ENCODE measurements around the gene KLF5. TPM values are rescaled to one million over a fixed set of nuclear protein-coding genes. Genes with fewer than 3 reads are reported as not detected.

Gene KLF5
- total and polyA plus RNA-seq, 2 experiments from 2014 or later: 1.5 to 1.8 TPM

DNA sequence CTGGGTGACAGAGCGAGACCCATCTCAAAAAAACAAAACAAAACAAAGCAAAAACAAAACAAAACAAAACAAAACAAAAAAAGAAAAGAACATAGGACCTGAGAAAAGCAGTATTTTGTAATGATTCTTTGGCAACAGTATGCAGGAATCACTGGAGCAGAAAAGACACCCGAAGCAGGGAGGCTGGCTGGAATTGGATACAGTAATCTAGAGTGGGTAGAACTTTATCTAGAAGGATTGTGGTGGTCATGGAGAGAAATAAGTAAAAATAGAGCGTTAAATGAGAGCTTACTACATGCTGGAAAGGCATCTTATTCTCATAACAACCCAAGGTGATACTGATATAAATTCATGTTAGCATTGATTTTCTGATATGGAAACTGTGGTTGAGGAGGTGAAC lies 51.2 kb downstream of the KLF5 start (continued):
- TF ChIP-seq, protein P1, sequence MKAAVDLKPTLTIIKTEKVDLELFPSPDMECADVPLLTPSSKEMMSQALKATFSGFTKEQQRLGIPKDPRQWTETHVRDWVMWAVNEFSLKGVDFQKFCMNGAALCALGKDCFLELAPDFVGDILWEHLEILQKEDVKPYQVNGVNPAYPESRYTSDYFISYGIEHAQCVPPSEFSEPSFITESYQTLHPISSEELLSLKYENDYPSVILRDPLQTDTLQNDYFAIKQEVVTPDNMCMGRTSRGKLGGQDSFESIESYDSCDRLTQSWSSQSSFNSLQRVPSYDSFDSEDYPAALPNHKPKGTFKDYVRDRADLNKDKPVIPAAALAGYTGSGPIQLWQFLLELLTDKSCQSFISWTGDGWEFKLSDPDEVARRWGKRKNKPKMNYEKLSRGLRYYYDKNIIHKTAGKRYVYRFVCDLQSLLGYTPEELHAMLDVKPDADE (IDR thresholded peaks at IDR 0.05): no peak
- TF ChIP-seq JUNB (IDR thresholded peaks at IDR 0.05; ENCODE audit: unreplicated experiment) (no peak), EZH2 (IDR thresholded peaks at IDR 0.05; ENCODE audit: low read depth, unreplicated experiment) (no peak), POLR2AphosphoS5 (IDR thresholded peaks at IDR 0.05; ENCODE audit: low read depth) (no peak), EZH2phosphoT487 (IDR thresholded peaks at IDR 0.05; ENCODE audit: unreplicated experiment) (no peak)
- TF ChIP-seq, protein P2, sequence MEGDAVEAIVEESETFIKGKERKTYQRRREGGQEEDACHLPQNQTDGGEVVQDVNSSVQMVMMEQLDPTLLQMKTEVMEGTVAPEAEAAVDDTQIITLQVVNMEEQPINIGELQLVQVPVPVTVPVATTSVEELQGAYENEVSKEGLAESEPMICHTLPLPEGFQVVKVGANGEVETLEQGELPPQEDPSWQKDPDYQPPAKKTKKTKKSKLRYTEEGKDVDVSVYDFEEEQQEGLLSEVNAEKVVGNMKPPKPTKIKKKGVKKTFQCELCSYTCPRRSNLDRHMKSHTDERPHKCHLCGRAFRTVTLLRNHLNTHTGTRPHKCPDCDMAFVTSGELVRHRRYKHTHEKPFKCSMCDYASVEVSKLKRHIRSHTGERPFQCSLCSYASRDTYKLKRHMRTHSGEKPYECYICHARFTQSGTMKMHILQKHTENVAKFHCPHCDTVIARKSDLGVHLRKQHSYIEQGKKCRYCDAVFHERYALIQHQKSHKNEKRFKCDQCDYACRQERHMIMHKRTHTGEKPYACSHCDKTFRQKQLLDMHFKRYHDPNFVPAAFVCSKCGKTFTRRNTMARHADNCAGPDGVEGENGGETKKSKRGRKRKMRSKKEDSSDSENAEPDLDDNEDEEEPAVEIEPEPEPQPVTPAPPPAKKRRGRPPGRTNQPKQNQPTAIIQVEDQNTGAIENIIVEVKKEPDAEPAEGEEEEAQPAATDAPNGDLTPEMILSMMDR (conservative IDR thresholded peaks at IDR 0.05; ENCODE audit: low read depth in 2 of 2): no peak

DNA sequence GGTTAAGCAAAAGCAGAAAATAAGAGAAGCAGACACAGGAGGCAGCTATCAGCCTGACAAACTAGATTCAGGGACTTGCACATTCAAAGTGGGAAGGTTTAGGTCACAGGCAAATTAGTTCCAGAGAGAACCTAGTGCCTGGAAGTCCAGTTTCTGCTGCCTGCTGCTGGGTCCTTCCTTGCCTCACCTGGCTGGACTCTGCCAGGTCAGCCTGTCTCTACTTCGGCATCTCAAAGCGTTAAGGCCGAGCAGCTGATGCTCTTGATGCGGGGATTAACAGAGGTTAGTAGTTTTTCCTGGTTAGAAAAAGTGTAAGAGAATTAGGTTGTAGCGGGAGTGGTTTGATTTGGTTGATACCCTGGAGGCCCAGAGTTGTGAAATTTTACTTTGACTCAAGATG lies 52.0 kb downstream of the KLF5 start:
- Histone ChIP-seq H3K27ac (ENCODE audit: low read depth) (no peak overlapping the region), H3K4me3 (no peak overlapping the region), H3K27me3 (ENCODE audit: insufficient read depth) (no peaks in the 10 kb centered on the region), H3K9me2 (ENCODE audit: insufficient read depth) (no peaks in the 10 kb centered on the region), H2AFZ (peak overlapping the region; percentile 88; the same call in 1 of the 2 replicates), H3K4me2 (no peak overlapping the region), H3F3A (replicated peaks; ENCODE audit: low read depth) (no peaks in the 10 kb centered on the region), H3K4me1 (ENCODE audit: insufficient read depth) (no peaks in the 10 kb centered on the region), H4K20me1 (replicated peaks; ENCODE audit: insufficient read depth) (no peaks in the 10 kb centered on the region), H3K36me3 (ENCODE audit: insufficient read depth) (no peaks in the 10 kb centered on the region), H3K79me2 (replicated peaks; ENCODE audit: insufficient read depth) (no peaks in the 10 kb centered on the region)
- ATAC-seq (no peak), DNase-seq (ENCODE audit: low spot score) (no peak)
- TF ChIP-seq CREB1 (CRISPR knock-in tag; IDR thresholded peaks at IDR 0.05; ENCODE audit: low read depth): no peak
- TF ChIP-seq NANOG (IDR thresholded peaks at IDR 0.05; ENCODE audit: borderline replicate concordance): no peak
- TF ChIP-seq, protein P1 (IDR thresholded peaks at IDR 0.05): no peak
- no peak for TF ChIP-seq ZNF114 (CRISPR knock-in tag; IDR thresholded peaks at IDR 0.05)
- Mint-ChIP-seq H3K27ac (no peak overlapping the region), H3K4me1 (no peaks in the 10 kb centered on the region), H3K27me3 (ENCODE audit: insufficient read depth, low read depth, poor library complexity) (peaks cover 3% of the 10 kb centered on the region), H3K9me3 (no peaks in the 10 kb centered on the region), H3K4me3 (no peak overlapping the region), H3K36me3 (ENCODE audit: low read depth) (no peaks in the 10 kb centered on the region)

DNA sequence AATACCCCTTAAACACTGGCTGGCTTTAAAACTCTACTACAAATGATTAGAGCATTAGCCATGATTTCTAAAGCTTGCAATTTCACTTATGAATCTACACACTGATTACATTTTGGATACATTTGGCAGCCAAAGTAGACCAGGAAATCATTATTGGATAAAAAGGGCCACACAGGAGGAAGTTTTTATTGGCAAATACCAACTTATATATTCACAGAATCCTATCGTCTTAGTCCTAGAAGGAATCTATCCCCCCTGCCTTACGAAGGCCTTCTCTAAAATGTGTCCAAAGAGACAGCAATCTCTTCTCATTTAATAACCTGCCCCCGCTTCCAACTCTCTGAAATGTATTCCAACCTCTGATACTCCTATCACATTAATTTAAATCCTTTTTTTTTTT lies 52.5 kb downstream of the KLF5 start:
- Histone ChIP-seq H3K36me3 (ENCODE audit: insufficient read depth) (no peaks in the 10 kb centered on the region), H4K20me1 (replicated peaks; ENCODE audit: insufficient read depth) (no peaks in the 10 kb centered on the region), H3K27me3 (ENCODE audit: insufficient read depth) (no peaks in the 10 kb centered on the region), H2AFZ (peak overlapping the region; percentile 88; the same call in 1 of the 2 replicates), H3K27ac (ENCODE audit: low read depth) (no peak overlapping the region), H3K4me3 (no peak overlapping the region), H3K9me2 (ENCODE audit: insufficient read depth) (no peaks in the 10 kb centered on the region), H3K4me1 (ENCODE audit: insufficient read depth) (no peaks in the 10 kb centered on the region), H3K4me2 (no peak overlapping the region), H3K79me2 (replicated peaks; ENCODE audit: insufficient read depth) (no peaks in the 10 kb centered on the region), H3F3A (replicated peaks; ENCODE audit: low read depth) (no peaks in the 10 kb centered on the region)
- ATAC-seq (no peak), DNase-seq (ENCODE audit: low spot score) (no peak)
- H3K4me3 Mint-ChIP-seq: no peak overlapping the region
- no peak overlapping the region for H3K27ac Mint-ChIP-seq
- H3K9me3 Mint-ChIP-seq: no peaks in the 10 kb centered on the region
- no peaks in the 10 kb centered on the region for H3K4me1 Mint-ChIP-seq
- no peaks in the 10 kb centered on the region for H3K36me3 Mint-ChIP-seq (ENCODE audit: low read depth)
- peaks cover 3% of the 10 kb centered on the region for H3K27me3 Mint-ChIP-seq (ENCODE audit: insufficient read depth, low read depth, poor library complexity)
- TF ChIP-seq CREB1 (CRISPR knock-in tag; IDR thresholded peaks at IDR 0.05; ENCODE audit: low read depth) (no peak), EZH2 (IDR thresholded peaks at IDR 0.05; ENCODE audit: low read depth, unreplicated experiment) (no peak), JUNB (IDR thresholded peaks at IDR 0.05; ENCODE audit: unreplicated experiment) (no peak), ZNF114 (CRISPR knock-in tag; IDR thresholded peaks at IDR 0.05) (no peak), POLR2AphosphoS5 (IDR thresholded peaks at IDR 0.05; ENCODE audit: low read depth) (no peak), STAT1 (IDR thresholded peaks at IDR 0.05; ENCODE audit: unreplicated experiment) (no peak), NANOG (IDR thresholded peaks at IDR 0.05; ENCODE audit: borderline replicate concordance) (no peak)
